Head of caudate nucleus (tissue), 42 donors: ENCODE measurements around the gene TFB2M.
A peak's percentile ranks its signal among the peaks of the same experiment; 100 is the strongest.
"Not testable (repeated sequence)": the region's sequence is repeated elsewhere in the genome, so short reads cannot be mapped to it uniquely, and the experiment has no call there.

Source experiments
- DNase-seq, 42 donors: peaks; one replicate each; pipeline versions ENCODE4 v3.0.0 to v3.0.0-alpha.2; 2020 to 2021; ENCODE audit warnings: mixed read lengths in 7 of 42
- intact Hi-C: fragments of 100-400 bp; cut with DNase I; formaldehyde crosslinking; loops from one replicate; pipeline ENCODE4 v1.15.0; 2022

Gene TFB2M

DNA sequence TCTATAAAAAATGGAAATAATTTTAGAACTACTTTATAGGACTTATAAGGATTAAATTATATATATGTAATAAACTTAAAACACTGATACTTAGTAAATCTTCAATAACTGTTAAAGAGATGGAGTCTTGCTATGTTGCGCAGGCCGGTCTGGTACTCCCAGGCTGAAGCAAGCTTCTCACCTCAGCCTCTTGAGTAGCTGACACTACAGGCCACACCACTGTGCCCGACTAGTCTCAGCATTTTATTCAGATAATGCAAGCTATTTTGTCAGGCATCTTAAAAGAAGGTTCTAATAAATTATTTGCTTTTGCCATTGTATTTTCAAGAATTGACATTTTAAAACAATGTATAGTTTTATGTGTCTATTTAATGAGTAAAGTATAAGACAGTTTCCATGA lies 21.0 kb upstream of the TFB2M start:
- intact Hi-C loops: no loop called here
- DNase-seq: no peak

DNA sequence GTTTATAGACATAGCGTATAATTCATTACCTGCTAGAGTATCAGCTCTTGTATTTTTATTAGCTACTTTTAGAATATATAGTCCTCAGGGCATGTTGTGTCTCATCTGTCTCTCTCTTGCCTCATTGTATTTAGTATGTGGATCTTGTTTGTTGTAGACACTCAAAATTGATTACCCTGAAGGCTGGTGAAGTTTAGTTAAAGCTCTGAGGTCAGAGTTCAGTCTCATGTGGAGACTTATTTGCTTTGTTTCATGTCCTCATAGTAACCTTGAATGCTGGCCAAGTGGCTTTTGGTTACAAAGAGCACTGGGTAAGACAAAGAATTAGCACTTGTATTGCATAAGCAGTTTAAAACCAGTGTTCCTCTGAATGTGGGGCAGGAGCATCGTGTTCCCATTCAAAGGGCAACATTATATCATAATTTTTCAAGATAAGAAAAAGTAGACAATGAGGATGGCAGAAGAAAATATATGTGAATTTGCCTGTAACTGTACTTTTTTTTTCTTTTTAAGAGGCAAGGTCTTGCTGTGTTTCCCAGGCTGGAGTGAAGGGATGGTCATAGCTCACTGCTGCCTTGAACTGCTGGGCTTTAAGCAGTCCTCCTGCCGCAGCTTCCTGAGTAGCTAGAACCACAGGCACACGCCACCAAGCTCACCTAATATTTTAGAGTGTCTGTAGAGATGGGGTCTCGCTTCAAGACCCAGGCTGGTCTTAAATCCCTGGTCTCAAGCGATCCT lies 17.6 kb upstream of the TFB2M start:
- intact Hi-C loops: no loop called here
- DNase-seq: peak in 4 of 42 donors; percentile 8 to 29 (median 12)

DNA sequence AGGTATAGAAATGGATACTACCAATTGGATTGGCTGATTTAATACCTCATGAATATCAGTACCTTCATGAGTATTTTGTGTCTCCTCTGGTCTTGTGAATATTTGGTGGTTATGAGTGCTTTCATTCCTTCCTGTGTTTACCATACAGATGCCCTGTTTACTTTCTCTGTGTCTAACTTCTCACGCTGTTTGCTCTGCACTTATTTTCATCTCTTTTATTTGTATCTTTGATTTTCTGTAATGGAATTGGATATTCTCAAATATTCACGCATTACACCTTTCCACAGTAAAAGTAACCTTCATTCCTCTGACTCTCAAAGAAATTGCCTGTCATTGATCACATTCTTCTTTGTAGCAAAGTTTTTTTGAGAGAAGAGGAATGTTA lies 17.0 kb upstream of the TFB2M start:
- DNase-seq: no peak
- intact Hi-C loops: no loop called here

DNA sequence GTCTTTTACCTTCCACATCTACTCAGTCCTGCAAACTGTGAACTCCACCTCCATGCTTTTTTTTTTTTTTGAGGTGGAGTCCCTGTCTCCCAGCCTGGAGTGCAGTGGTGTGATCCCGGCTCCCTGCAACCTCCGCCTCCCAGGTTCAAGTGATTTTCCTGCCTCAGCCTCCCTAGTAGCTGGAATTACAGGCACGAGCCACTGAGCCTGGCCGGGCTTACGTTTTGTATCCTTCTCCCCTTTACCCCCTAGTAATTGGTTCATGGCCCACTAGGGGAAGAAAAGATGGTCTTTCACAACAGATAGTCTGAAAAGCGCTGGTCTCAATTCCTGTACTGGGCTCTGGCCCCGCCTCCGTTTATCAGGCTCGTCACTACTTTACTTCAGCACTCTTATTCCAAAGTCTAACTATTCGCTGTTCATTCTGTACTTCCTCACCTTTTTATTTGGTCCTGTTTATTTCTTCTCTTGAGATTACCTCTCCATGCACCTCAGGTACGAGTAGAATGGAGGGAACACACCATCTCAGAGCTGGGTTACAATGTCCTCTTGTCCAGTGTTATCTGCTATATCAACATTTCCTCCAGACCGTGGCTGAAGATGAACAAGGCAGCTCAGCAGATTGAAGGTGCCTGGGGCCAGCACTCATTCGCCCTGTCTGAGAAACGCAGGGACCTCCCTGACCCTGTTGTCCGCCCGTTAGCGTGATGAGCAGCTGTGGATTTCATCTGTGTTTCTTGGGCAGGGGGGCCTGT lies 16.4 kb upstream of the TFB2M start:
- intact Hi-C loops: no loop called here

DNA sequence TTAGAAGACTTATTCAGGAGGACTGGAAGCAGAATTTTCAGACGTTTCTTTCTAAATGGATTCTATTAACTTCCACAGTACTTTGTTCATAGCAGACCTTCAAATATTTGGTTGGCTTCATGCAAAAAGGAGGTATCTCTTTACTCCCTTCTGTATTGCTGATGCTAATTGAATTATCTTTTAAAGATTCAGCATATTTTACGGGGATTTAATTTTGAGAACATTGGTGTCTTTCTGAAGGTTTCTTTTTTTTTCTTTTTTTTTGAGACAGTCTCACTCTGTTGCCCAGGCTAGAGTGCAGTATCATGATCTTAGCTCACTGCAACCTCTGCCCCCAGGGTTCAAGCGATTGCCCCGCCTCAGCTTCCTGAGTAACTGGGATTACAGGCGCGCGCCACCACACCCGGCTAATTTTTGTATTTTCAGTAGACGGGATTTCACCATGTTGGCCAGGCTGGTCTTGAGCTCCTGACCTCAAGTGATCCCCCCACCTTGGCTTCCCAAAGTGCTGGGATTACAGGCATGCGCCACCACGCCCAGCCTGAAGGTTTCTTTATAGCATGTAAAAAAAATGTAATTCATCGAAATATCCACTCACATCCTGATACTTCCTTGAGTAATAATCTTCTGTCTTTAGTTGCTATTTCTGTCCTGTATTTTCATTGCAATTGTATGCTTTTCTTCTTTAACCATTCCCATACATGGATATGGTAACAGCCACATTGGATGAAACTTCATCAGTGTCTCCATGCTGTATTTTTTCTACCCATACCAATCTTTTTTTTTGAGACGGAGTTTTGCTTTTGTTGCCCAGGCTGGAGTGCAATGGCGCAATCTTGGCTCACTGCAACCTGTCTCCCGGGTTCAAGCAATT lies 14.7 kb upstream of the TFB2M start:
- intact Hi-C loops: no loop called here

More for the DNA sequence above, 16.4 kb upstream of the TFB2M start:
- DNase-seq: no peak

DNA sequence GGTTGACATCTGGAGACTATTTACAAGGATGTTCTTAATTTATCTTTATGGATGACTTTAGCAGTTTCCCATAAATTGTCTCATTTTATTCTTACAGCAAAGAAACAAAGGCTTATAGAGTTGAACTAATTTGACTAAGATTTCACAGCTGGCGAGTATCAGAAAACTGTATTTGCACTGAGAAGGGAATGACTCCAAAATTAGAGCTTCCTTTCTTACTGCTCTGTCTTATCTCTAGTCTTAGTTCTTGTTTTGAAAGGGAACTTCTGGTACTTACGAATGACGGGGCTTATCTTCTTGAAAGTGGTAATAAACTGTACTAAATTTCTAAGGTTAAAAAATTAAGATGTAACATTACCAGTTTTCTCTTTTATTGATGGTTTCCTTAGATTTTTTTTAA lies 13.8 kb upstream of the TFB2M start:
- no peak for DNase-seq

More for the DNA sequence above, 14.7 kb upstream of the TFB2M start:
- no peak for DNase-seq

DNA sequence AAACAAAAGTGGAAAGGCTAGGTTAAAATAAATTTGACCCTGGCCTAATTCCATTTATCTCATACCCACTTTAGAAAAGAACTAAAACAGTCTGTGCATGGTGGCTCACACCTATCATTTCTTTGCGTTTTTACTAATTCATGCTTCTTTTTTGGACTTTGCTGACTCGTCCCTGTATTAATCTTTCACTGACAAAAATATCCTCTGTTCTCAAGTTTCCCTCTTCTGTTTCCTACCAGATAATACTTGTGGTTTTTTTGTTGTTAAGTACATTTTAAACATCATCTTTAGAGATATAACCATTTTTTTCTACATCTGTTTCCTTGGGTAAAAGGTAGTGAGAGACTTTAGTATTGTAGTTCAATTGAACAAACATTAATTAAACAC lies 11.7 kb upstream of the TFB2M start:
- intact Hi-C loops: no loop called here
- no peak for DNase-seq

More for the DNA sequence above, 13.8 kb upstream of the TFB2M start:
- intact Hi-C loops: no loop called here

DNA sequence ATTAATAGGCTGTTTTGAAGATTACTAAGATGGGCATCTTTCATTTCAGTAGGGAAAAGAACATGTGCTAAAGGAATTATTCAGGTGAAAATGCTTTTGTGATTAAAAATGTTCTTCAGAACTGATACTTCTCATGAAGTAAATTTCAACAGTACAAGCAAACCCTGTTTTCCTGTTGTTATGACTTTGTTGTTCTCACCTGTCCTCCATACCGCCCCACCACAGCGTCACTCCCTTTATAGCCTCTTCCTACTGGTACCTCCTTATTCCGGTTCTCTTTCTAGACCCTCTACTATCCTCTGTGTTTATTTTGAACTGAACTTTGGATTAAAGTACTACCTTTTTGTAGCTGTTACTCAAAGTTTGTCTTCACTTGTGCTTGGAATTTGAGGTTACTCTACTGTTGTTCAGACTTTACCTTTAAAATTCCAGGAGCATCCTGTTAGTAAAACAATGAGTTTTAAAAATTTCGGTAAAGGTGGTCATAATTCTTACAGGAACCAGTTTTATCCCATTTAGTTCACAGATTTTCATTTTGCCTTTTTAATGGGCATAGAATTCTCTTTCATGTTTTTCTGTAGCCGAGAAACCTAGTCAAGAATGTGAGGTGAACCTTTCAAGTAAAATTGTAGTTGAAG lies 11.1 kb upstream of the TFB2M start:
- intact Hi-C loops: no loop called here
- no peak for DNase-seq

DNA sequence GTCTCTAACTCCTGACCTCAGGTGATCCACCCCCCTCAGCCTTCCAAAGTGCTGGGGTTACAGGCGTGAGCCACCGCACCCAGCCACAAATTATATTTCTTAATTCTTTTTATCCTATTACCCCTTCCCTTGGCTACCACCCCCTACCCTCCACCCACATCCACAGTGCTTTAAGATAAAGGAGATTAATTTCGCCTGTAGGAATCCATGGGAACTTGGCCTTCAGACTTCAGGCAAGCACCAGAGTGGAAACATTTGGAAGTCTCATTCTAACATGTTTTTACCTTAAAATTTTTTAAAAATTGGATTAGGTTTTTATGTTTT lies 10.6 kb upstream of the TFB2M start:
- intact Hi-C loops: no loop called here
- DNase-seq: no peak

DNA sequence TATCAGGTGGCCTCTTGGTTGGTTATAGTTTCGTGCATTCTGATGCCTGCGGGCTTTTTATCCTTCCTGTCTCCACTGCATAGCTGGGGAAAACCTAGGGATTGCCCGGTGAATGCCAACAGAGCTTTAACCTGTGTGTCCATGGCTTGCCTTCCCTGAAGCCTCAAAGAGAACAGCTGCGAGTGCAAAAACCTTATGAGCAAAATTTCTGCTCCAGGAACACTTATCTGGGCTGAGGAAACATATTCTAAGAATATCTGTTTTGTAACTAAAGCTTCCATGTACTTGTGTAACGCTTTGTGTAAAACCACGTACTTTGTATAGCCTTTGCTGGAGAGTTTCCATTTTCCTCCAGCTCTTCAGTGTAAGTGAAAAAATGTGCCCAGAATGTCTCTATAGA lies 7.4 kb upstream of the TFB2M start:
- DNase-seq: no peak
- intact Hi-C loops: no loop called here

DNA sequence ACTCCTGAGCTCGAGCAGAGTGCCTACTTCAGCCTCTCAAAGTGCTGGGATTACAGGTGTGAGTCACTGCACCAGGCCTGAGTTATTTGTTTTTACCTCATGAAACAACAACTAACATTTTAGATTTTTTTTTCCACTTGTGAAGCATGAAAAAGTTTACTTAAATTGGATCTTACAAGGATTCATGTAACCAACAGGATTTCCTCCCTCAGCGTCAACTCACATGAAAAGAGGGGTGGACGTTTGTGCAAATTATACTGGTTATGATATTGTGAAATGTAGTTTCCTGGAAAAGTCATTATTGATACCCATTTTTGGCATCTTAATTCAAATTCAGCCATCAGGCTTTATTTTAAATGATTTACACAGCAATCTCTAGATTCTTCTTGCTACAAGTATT lies 6.7 kb upstream of the TFB2M start:
- no peak for DNase-seq
- intact Hi-C loops: no loop called here

DNA sequence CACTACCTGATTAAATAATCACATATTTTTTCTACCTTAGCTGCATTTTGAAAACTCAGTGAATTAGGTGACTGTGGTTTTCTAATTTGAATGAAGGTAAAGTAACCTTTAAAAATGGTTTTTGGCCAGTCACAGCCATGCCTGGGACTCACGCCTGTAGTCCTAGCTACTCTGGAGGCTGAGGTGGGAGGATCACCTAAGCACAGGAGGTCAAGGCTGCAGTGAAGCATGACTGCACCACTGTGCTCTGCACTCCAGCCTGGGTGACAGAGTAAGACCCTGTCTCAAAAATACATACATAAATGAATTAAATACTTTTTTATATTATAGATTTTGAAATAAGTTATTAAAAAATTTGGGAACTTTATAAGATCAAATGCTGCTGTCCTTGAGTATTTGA lies 5.9 kb upstream of the TFB2M start:
- DNase-seq: no peak
- intact Hi-C loops: no loop called here

DNA sequence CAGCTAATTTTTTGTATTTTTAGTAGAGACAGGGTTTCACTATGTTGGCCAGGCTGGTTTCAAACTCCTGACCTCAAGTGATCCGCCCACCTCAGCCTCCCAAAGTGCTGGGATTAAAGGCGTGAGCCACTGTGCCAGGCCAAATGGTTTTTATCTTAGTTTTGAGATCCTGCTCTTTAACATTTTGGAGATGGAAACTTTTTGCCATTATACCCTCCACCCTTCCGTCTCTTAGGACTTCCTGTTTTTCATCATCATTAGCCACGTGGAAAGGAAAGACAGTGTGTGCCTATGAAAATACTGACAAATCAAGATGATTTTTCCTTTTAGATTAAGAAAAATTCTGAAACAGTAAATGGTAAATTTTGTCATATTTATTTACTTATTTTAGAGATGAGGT lies 5.2 kb upstream of the TFB2M start:
- DNase-seq, intact Hi-C loops: not testable (repeated sequence)

DNA sequence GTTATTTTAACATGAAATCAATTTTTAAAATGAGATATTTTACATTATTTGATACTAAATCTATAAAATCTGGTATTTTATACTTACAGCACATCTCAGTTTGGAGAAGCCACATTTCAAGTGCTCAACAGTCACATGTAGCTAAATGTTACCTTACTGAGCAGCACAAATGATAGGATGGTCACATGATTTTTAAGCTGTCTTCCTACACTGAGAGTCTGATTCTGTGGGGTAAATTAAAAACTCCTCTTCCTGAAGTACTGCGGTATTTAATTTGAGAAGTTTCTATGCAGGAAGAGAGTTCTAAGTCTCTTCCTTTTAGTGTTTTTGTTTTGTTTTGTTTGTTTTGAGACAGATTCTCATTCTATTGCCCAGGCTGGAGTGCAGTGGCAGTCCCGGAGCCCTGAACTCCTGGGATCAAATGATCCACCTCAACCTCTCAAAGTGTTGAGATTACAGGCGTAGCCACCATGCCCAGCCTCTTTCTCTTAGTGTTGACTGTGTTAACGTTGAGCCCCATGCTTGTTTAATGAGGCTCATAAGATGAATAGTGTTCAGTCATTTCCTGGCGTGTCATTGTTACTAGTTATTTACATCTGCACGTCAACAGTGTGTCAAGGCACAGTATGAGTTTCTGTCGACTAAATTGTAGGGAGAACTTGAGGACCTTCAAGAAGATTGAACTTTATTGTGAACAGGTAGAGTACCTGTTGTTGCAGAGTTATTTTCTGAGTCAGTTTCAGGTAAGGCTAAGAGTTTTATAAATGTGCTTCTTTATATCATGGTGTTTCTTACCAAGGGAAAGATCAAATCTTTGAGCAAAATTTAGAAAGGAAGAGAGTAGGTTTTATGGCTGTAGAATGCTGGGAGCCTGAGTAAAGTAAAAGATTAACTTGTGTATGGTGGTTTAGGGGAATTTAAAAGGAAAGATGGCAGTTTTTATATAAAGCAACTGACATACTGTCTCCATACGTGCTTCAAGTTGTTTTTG lies 3.5 kb upstream of the TFB2M start:
- no peak for DNase-seq
- intact Hi-C loops: loop anchor here (5.0 kb wide), 1 partner anchor 1917 kb away; the partner anchor contains the start of gene DESI2

DNA sequence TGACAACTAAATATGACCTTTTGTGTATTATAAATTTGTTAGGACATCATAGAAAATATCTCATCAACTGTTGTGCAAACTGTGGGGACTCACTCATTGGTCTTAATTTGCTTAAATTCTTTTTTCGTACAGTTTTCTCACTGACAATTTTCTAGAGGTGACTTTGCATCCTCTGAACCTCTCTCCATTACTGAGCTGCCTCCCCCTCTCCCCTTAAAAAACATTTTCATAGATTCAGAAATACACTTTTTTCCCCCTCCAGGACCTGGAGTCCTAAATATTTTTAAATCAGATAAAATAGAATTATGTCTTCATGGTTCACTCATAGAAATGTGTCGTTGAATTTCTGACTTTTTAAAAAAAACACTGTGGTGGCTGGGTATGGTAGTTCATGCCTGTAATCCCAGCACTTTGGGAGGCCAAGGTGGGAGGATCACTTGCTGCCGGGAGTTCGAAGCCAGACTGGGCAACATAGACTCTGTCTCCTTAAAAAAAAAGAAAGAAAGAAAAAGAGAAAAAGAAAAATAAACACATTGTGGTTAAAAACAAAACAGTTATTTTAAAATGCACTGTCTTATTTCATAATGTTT lies 1.7 kb upstream of the TFB2M start:
- no peak for DNase-seq
- intact Hi-C loops: loop anchor here (5.0 kb wide), 1 partner anchor 1915 kb away; the partner anchor contains the start of gene DESI2

DNA sequence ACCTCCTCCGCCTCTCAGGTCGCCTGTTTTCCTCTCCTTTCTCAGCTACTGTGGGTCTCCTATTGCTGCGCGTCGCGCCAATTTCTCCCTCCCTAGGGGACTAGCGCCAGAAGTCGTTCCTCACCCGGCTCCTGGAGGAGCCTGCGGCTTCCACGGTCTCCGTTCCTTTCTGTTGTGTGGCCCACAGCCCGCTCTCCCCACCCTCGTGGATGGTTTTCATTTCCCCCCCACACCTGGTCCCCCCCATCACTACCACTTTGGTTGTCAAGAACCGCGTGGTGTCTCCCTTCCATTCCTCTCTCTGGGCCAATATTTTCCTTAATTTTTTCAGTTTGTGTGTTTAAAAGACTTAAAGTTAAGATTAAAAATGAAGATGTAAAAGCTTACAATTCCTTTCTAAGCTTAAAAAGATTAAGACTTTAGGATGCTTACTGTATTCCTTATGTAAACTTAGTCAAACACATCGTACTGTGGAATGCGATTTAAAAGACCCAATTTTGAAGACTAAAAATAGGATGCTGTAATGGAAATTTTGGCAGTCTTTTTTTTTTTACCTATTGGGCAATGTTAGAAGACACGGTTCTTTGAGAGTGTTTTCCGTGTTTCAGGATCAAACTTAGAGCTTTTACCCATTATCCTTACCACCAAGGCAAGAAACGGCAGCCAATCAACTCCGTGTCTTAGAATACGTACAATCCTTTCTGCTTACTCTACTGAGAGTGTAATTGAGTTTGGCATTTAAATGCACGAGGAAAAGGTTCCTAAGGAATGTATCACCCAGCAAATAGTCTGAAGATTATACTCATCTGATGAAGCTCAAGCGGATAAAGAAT lies 968 bp upstream of the TFB2M start:
- peak in 16 of 42 donors; percentile 18 to 61 (median 35) for DNase-seq

DNA sequence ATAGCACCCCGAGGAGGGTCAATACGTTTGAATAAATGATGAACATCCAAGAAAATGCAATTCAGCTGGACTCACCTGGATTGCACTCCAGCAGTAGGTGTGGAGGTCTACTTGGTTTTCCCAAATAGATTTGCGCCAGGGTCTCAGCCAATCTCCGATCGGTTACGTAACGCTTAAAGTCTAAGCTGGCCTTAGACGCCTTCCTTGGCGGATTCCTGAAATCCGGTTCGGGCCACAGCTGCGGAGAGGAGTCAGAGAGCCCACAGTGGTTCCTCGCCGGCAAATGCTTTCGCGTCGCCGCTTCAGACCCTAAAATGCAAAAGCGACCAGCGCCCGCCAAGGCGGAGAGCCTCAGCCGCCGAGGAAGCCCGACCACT lies 322 bp downstream of the TFB2M start:
- intact Hi-C loops: loop anchor here (5.0 kb wide), 1 partner anchor 1913 kb away; the partner anchor contains the start of gene DESI2
- DNase-seq: peak in 1 of 42 donors; percentile 11

More for the DNA sequence above, 968 bp upstream of the TFB2M start:
- intact Hi-C loops: loop anchor here (5.0 kb wide), 1 partner anchor 1915 kb away; the partner anchor contains the start of gene DESI2
